CD4-positive, alpha-beta T cell treated with Interleukin-12 subunit alpha and Interleukin-12 subunit beta, for 1 hour (primary cell): Measurements from ENCODE around the gene SLC39A5.
"Not testable (repeated sequence)": the region's sequence is repeated elsewhere in the genome, so short reads cannot be mapped to it uniquely, and the experiment has no call there.

ENCODE experiments used
- DNase-seq: peaks from one replicate; pipeline ENCODE4 v3.0.0-alpha.2; 2020

SLC39A5 gene

GRCh38 chr12:56282579-56282978 lies 52.7 kb downstream of the SLC39A5 start:
- no peak for DNase-seq

GRCh38 chr12:56284263-56284662 lies 54.4 kb downstream of the SLC39A5 start:
- DNase-seq = not testable (repeated sequence)

DNA sequence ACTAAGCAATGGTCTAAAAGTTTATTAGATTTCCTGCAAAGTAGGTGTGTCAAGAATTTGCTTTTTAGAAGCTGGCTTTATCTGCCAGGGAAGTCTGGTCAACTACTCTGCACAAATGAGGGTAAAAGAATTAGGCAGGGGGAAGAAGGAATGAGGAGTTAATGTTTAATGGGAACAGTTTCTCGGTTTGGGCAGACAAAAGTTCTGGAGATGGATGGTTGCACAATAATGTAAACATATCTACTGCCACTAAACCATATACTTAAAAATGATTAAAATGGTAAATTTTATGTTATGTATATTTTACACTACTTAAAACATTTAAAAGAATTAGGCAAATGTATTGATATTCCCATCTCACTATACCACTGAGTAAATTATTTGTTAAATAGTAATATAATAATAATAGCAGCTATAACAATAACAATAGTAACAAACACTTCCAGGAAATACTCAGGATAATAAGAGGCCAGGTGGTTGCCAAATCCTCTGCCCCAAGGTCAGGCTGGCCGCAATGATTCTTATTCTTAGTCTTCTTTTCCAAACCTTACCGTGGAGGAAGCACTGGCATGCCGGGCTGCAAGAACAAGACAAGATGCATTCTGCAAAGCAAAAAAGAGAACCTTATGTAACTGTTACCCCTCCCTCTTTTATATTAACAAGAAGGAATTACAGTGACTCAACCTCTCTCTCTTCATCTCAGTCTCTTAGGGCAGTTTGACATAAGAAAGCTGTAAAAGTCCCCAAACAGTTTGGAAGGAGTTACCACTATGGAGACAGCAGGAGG lies 56.4 kb downstream of the SLC39A5 start:
- no peak for DNase-seq
